B cell (primary cell): ENCODE data around the gene HTRA3.

Experiments used
- CTCF ChIP-seq: fragments of 200-600 bp; IDR thresholded peaks from one replicate; pipeline ENCODE4 v1.8.0; 2022; ENCODE audit warnings: antibody characterized with exemption, mild to moderate bottlenecking
- EZH2 ChIP-seq: IDR thresholded peaks from 2 replicates; pipeline ENCODE4 v1.6.1; 2012; ENCODE audit warnings: borderline replicate concordance, low read depth, mild to moderate bottlenecking, moderate library complexity, low read length; ENCODE audit not compliant: insufficient read depth, poor library complexity, severe bottlenecking

GRCh38 chr4:8281519-8282133 lies 12.1 kb downstream of the HTRA3 start:
- no peak for TF ChIP-seq CTCF
- no peak for TF ChIP-seq EZH2
